ENCODE results near the gene MERTK.

DNA sequence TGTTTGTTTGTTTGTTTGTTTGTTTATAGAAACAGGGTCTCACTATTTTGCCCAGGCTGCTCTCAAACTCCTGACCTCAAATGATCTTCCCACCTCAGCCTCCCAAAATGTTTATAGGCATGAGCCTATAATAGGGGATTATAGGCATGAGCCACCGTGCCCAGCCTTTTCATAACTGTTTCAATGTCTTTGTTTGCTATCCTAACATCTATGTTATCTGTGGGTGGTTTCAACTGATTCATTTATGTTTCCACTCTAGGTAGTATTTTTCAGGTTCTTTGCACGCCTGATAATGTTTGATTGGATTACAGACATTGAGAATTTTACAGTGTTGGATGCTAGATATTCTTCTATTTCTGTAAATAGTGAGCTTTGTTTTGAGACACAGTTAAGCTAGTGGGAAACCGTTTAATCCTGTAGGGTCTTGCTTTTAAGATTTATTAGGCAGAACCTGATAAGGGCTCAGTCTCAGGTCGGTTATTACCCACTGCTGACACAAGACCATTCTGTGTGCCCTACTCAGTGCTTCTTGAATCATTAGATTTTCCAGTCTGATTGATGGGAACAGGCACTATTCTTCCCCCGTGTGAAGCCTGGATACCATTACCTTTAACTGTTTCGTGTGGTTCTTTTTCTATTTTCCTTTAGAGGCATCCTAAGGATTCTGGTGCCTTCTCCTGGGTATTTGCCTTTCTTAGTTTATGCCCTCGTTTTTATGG is 80.2 kb downstream of the MERTK start:
- no peak for TF ChIP-seq MAX (IDR thresholded peaks at IDR 0.05; ENCODE audit: low read depth)
- TF ChIP-seq CTCF (IDR thresholded peaks at IDR 0.05) = no peak
- TF ChIP-seq, protein P1, sequence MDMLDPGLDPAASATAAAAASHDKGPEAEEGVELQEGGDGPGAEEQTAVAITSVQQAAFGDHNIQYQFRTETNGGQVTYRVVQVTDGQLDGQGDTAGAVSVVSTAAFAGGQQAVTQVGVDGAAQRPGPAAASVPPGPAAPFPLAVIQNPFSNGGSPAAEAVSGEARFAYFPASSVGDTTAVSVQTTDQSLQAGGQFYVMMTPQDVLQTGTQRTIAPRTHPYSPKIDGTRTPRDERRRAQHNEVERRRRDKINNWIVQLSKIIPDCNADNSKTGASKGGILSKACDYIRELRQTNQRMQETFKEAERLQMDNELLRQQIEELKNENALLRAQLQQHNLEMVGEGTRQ (IDR thresholded peaks at IDR 0.05; ENCODE audit: borderline replicate concordance, low read depth, low read length) = no peak

Data from SK-N-SH (cell line).